SU-DHL-6 (cell line): Measurements from ENCODE around the gene RMND1.
A peak's percentile ranks its signal among the peaks of the same experiment; 100 is the strongest.

Experiments used
- CTCF ChIP-seq: fragments of 200-600 bp; sonication (generic); IDR thresholded peaks from one replicate; pipeline ENCODE4 v1.5.1; 2017; ENCODE audit warnings: antibody characterized with exemption, mild to moderate bottlenecking, low read length, moderate library complexity; ENCODE audit not compliant: insufficient read depth, poor library complexity, severe bottlenecking
- EZH2phosphoT487 ChIP-seq: fragments of 200-600 bp; sonication (generic), shearing (Covaris generic); conservative IDR thresholded peaks from 2 replicates; pipeline ENCODE4 v1.6.1; 2018; ENCODE audit warnings: mild to moderate bottlenecking, antibody characterized with exemption, low read length, moderate library complexity, mixed read lengths

GRCh38 chr6:151475653-151476523, 24.0 kb upstream of the RMND1 start:
- TF ChIP-seq CTCF = peak; percentile 71
- no peak for TF ChIP-seq EZH2phosphoT487
